ENCODE results near the gene TMEM43. TPM values are rescaled to one million over a fixed set of nuclear protein-coding genes. Genes with fewer than 3 reads are reported as not detected.
A peak's percentile ranks its signal among the peaks of the same experiment; 100 is the strongest.

Gene TMEM43
- total RNA-seq, 1 experiment from 2014 or later = 36.7 TPM

GRCh38 chr3:14179114-14179465 is 54.2 kb downstream of the TMEM43 start:
- Histone ChIP-seq H3K79me2 (ENCODE audit: insufficient read depth, low read length) (peaks cover 11% of the 10 kb centered on the region; the same call in 1 of the 2 replicates), H4K5ac (ENCODE audit: insufficient read length, low read depth, low read length) (no peak overlapping the region), H4K91ac (ENCODE audit: insufficient read length, low read depth, low read length) (no peak overlapping the region), H3K4me2 (ENCODE audit: insufficient read depth, insufficient read length, low read length) (peak overlapping the region; percentile 86), H3K27ac (ENCODE audit: insufficient read length, low read depth, low read length) (no peak overlapping the region), H3K14ac (ENCODE audit: insufficient read depth, low read length) (no peak overlapping the region), H3T11ph (ENCODE audit: low read length) (no peak overlapping the region), H2BK5ac (ENCODE audit: insufficient read length, low read length) (peak overlapping the region; percentile 47), H3K18ac (ENCODE audit: insufficient read length, low read depth, low read length) (no peak overlapping the region), H2BK15ac (ENCODE audit: low read depth, low read length) (no peak overlapping the region), H3K56ac (ENCODE audit: insufficient read length, low read depth, low read length) (no peak overlapping the region), H2AFZ (ENCODE audit: low read length) (no peak overlapping the region), H3K9me3 (ENCODE audit: control insufficient read depth, low read depth, low read length) (no peaks in the 10 kb centered on the region), H3K9ac (ENCODE audit: extremely low read depth, insufficient read length, low read length) (peak overlapping the region; percentile 99), H3K27me3 (ENCODE audit: insufficient read depth, low read length) (no peaks in the 10 kb centered on the region), H3K23me2 (ENCODE audit: insufficient read length, low read depth, low read length, poor library complexity, severe bottlenecking) (peaks cover 13% of the 10 kb centered on the region), H4K8ac (replicated peaks; ENCODE audit: insufficient read length, low read depth, low read length) (no peak overlapping the region), H3K23ac (ENCODE audit: insufficient read length, low read depth, low read length) (no peak overlapping the region), H2BK20ac (ENCODE audit: low read depth, low read length, poor library complexity, severe bottlenecking) (no peak overlapping the region), H3K79me1 (ENCODE audit: insufficient read depth, low read depth, low read length, poor library complexity, severe bottlenecking) (peaks cover 2% of the 10 kb centered on the region), H2BK12ac (ENCODE audit: insufficient read length, low read depth, low read length) (no peak overlapping the region), H2BK120ac (ENCODE audit: low read depth, low read length, poor library complexity, severe bottlenecking) (no peak overlapping the region), H2AK5ac (ENCODE audit: insufficient read length, low read length) (no peak overlapping the region), H3K4me1 (ENCODE audit: insufficient read depth, low read length) (no peaks in the 10 kb centered on the region), H3K4ac (ENCODE audit: low read depth, low read length) (no peak overlapping the region), H4K20me1 (ENCODE audit: control insufficient read depth, insufficient read depth, insufficient read length) (no peaks in the 10 kb centered on the region)
- H3K4me3 Mint-ChIP-seq = peak overlapping the region; percentile 98
- no peak for TF ChIP-seq CTCF (conservative IDR thresholded peaks at IDR 0.05)
- no CpG with 5 or more reads among the region's 3 CpGs for WGBS (ENCODE audit: extremely low coverage, insufficient read length, low lambda C conversion rate)
- no peaks in the 10 kb centered on the region for H3K27me3 Mint-ChIP-seq (ENCODE audit: low read depth)
- DNase-seq = no peak
- H3K4me1 Mint-ChIP-seq = peaks cover 26 to 33% of the 10 kb centered on the region in 2 experiments
- H3K9me3 Mint-ChIP-seq = peaks cover 0 to 3% of the 10 kb centered on the region in 2 experiments; a peak in 1 of 5 replicates
- H3K36me3 Mint-ChIP-seq (ENCODE audit: insufficient read depth in 1 of 3, low read depth in 3 of 3) = peaks cover 16 to 29% (median 26%) of the 10 kb centered on the region in 3 experiments
- H3K27ac Mint-ChIP-seq = peak overlapping the region; percentile 98 to 100 (median 100)
